ENCODE measurements around the gene KIF12. TPM values are rescaled to one million over a fixed set of nuclear protein-coding genes. Genes with fewer than 3 reads are reported as not detected.

The KIF12 gene
- total and polyA plus RNA-seq, 2 of the 8 experiments (the other 6 are each of a cell fraction or from before 2014, with no cell fraction given): 2.9 to 3.9 TPM

- Histone ChIP-seq H4K8ac (ENCODE audit: extremely low read depth, insufficient read depth, low read length) (no peak overlapping the region), H3K56ac (replicated peaks; ENCODE audit: insufficient read length, low read depth, low read length) (no peak overlapping the region), H3K79me1 (ENCODE audit: low read depth, low read length) (no peaks in the 10 kb centered on the region), H4K91ac (replicated peaks; ENCODE audit: insufficient read length, low read length) (no peak overlapping the region), H2AK5ac (ENCODE audit: low read depth, low read length) (no peak overlapping the region), H2BK12ac (ENCODE audit: low read depth, low read length) (no peak overlapping the region), H3K4me2 (ENCODE audit: insufficient read depth in 1 of 2, low read depth in 2 of 2, low read length in 2 of 2) (no peak overlapping the region), H3K9ac (replicated peaks in 1 of 4; ENCODE audit: extremely low read depth in 1 of 4, low read depth in 3 of 4, low read length in 3 of 4) (no peak overlapping the region), H2BK120ac (replicated peaks; ENCODE audit: low read depth, low read length) (no peak overlapping the region), H3K4me3 (ENCODE audit: extremely low read depth in 1 of 4, insufficient read depth in 2 of 4, low read depth in 3 of 4, low read length in 4 of 4) (no peak overlapping the region), H3K23ac (ENCODE audit: insufficient read length) (no peak overlapping the region), H3K36me3 (ENCODE audit: control insufficient read depth in 2 of 4, insufficient read depth in 4 of 4, low read length in 3 of 4) (no peaks in the 10 kb centered on the region), H3K4ac (replicated peaks; ENCODE audit: insufficient read length, low read depth, low read length) (no peak overlapping the region), H2BK5ac (ENCODE audit: low read depth, low read length) (no peak overlapping the region), H3K18ac (ENCODE audit: extremely low read depth, low read length) (no peak overlapping the region), H3K14ac (ENCODE audit: insufficient read length) (no peak overlapping the region), H3K27ac (ENCODE audit: low read depth, low read length) (no peak overlapping the region), H4K20me1 (replicated peaks in 1 of 2; ENCODE audit: control insufficient read depth in 1 of 2, insufficient read depth in 2 of 2, low read length in 2 of 2) (no peaks in the 10 kb centered on the region), H3K23me2 (ENCODE audit: low read depth, low read length) (no peaks in the 10 kb centered on the region; the same call in 1 of the 2 replicates), H3K79me2 (ENCODE audit: control insufficient read depth in 1 of 2, insufficient read depth in 2 of 2, low read length in 2 of 2) (no peaks in the 10 kb centered on the region), H3K27me3 (replicated peaks in 1 of 4; ENCODE audit: control insufficient read depth in 3 of 4, extremely low read depth in 1 of 4, insufficient read depth in 3 of 4, low read length in 3 of 4) (peaks cover 0 to 14% (median 4%) of the 10 kb centered on the region in 4 experiments; a peak in 2 of 7 replicates), H2BK15ac (ENCODE audit: low read length) (no peak overlapping the region), H2BK20ac (ENCODE audit: low read length) (no peak overlapping the region), H3K9me3 (ENCODE audit: insufficient read depth in 2 of 2, low read depth in 1 of 2, low read length in 1 of 2) (peaks cover 0 to 2% of the 10 kb centered on the region in 2 experiments; a peak in 1 of 4 replicates), H2AFZ (ENCODE audit: low read length) (no peak overlapping the region), H4K5ac (ENCODE audit: insufficient read length, low read depth, low read length) (no peak overlapping the region), H3K4me1 (replicated peaks in 1 of 4; ENCODE audit: control insufficient read depth in 3 of 4, insufficient read depth in 4 of 4, low read length in 3 of 4) (peaks cover 0 to 9% (median 7%) of the 10 kb centered on the region in 4 experiments; a peak in 6 of 7 replicates)
- ChIA-PET POLR2A (ENCODE audit: partially characterized antibody) (no interaction called here), CTCF (ENCODE audit: partially characterized antibody) (interaction anchor here (0.7 to 17.7 kb wide), 6 partner anchors 9 to 185 kb away, joined by 4 to 206 read pairs (median 118); partner anchors contain the start of genes AMBP and COL27A1)
- WGBS, 2 experiments (ENCODE audit: extremely low coverage in 1 of 2, insufficient coverage in 1 of 2, insufficient read length in 1 of 2, insufficient replicate concordance in 2 of 2, low coverage in 1 of 2, low lambda C conversion rate in 2 of 2, missing lambda C conversion rate in 1 of 2): 85% methylated on average over 5 of the region's 5 CpGs; no CpG with 5 or more reads in 1 of the 2 experiments
- no peak for FAIRE-seq
- DNase-seq (ENCODE audit: low read depth in 1 of 2, low spot score in 2 of 2): no peak
- TF ChIP-seq CEBPB (IDR thresholded peaks at IDR 0.05; ENCODE audit: low read depth, low read length) (no peak), POLR2A (IDR thresholded peaks at IDR 0.05; ENCODE audit: control extremely low read depth in 1 of 2, low read depth in 2 of 2, low read length in 2 of 2) (no peak), SUZ12 (IDR thresholded peaks at IDR 0.05; ENCODE audit: low read length) (no peak), SIN3A (conservative IDR thresholded peaks at IDR 0.05 in 1 of 2, IDR thresholded peaks at IDR 0.05 in 1 of 2; ENCODE audit: low read depth in 1 of 2, low read length in 2 of 2) (no peak)
Measured at GRCh38 chr9:114105236-114105635, 6.1 kb upstream of the KIF12 start.

All from H1 (cell line).